Spleen (tissue), 7 donors: ENCODE measurements around the gene KRABD2.

Experiments
- POLR2AphosphoS5 ChIP-seq, 3 donors: sonication (generic); formaldehyde crosslinking; IDR thresholded peaks; one replicate each; pipeline ENCODE4 v1.5.1; 2017; ENCODE audit warnings: antibody characterized with exemption in 3 of 3
- TF ChIP-seq, protein P1 (sequence below), 11 experiments: fragments of 200-600 bp in 7 of 11; fragments of 450-650 bp in 4 of 11; sonication (generic) in 4 of 11; IDR thresholded peaks in 8 of 11; conservative IDR thresholded peaks in 3 of 11; 1 replicate in 7 of 11; 2 replicates in 4 of 11; pipeline versions ENCODE4 v1.4.0 to v1.8.0; 2016 to 2021; ENCODE audit warnings: antibody characterized with exemption in 11 of 11, inconsistent platforms in 4 of 11, mild to moderate bottlenecking in 1 of 11
- donor health status: DM: no; HTN: no; CAD: no; lungs with moderate emphysema.
- donor health status: DM: no; HTN: no; CAD: no.
- donor health status: DM: no; HTN: no; CAD: no.

DNA sequence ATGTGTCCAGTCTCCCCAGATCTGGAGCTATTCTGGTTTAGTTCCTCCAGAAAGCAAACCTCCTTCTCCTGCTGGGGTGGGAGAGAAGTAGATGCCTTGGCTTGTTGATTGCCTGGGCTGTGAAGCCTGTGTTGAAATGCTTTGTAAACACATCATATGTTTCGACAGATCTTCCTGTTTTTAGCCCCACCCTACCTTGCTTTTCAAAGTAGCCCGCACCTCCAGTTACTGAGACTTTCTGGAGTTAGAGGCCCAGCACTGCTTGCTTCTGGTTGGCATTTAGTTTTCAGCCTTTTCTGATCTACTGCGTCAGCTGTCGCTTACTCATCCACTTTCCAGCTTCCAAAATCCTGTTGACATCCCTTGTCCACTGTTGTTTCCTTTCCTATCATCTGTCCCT is 41.3 kb upstream of the KRABD2 start:
- peak in 1 of 3 donors; percentile 77 for TF ChIP-seq POLR2AphosphoS5 (IDR thresholded peaks at IDR 0.05)
- TF ChIP-seq, protein P1, sequence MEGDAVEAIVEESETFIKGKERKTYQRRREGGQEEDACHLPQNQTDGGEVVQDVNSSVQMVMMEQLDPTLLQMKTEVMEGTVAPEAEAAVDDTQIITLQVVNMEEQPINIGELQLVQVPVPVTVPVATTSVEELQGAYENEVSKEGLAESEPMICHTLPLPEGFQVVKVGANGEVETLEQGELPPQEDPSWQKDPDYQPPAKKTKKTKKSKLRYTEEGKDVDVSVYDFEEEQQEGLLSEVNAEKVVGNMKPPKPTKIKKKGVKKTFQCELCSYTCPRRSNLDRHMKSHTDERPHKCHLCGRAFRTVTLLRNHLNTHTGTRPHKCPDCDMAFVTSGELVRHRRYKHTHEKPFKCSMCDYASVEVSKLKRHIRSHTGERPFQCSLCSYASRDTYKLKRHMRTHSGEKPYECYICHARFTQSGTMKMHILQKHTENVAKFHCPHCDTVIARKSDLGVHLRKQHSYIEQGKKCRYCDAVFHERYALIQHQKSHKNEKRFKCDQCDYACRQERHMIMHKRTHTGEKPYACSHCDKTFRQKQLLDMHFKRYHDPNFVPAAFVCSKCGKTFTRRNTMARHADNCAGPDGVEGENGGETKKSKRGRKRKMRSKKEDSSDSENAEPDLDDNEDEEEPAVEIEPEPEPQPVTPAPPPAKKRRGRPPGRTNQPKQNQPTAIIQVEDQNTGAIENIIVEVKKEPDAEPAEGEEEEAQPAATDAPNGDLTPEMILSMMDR (IDR thresholded peaks at IDR 0.05 in 8 of 11, conservative IDR thresholded peaks at IDR 0.05 in 3 of 11) = peak in 1 of 11 experiments; percentile 21
